Gastrocnemius medialis (tissue), 4 donors: Measurements from ENCODE around the gene ASAP2. TPM values are rescaled to one million over a fixed set of nuclear protein-coding genes. Genes with fewer than 3 reads are reported as not detected.
A peak's percentile ranks its signal among the peaks of the same experiment; 100 is the strongest.

Experiments used
- ATAC-seq, 2 donors: fragments of 150-250 bp; one replicate each; pipeline ENCODE4 v1.9.1; 2016
- DNase-seq, 2 donors: peaks; one replicate each; pipeline ENCODE4 v3.0.0-alpha.2; 2019
- H3K27ac ChIP-seq, 4 donors: fragments of 200-600 bp; sonication (generic); 1 replicate in 1 of 4; 2 replicates in 3 of 4; pipeline ENCODE4 v1.5.1; 2016 to 2018; ENCODE audit warnings: mild to moderate bottlenecking in 2 of 4, moderate library complexity in 1 of 4
- H3K27me3 ChIP-seq, 3 donors: fragments of 200-600 bp; sonication (generic) in 2 of 3; 1 replicate in 1 of 3; 2 replicates in 2 of 3; pipeline versions ENCODE4 v1.5.1 to v1.6.0; 2016 to 2019; ENCODE audit warnings: mild to moderate bottlenecking in 1 of 3, moderate library complexity in 1 of 3
- H3K36me3 ChIP-seq, 2 donors: fragments of 200-600 bp; sonication (generic) in 1 of 2; one replicate each; pipeline ENCODE4 v1.5.1; 2017 to 2018
- H3K4me1 ChIP-seq, 2 donors: fragments of 200-600 bp; sonication (generic) in 1 of 2; one replicate each; pipeline ENCODE4 v1.5.1; 2016 to 2017; ENCODE audit warnings: mild to moderate bottlenecking in 2 of 2
- H3K4me3 ChIP-seq, 4 donors: fragments of 200-600 bp; sonication (generic) in 3 of 4; 1 replicate in 1 of 4; 2 replicates in 3 of 4; pipeline ENCODE4 v1.5.1; 2016 to 2019; ENCODE audit warnings: mild to moderate bottlenecking in 2 of 4
- H3K9me3 ChIP-seq, 3 donors: fragments of 200-600 bp; sonication (generic) in 2 of 3; 1 replicate in 1 of 3; 2 replicates in 2 of 3; pipeline ENCODE4 v1.5.1; 2016 to 2019
- POLR2A ChIP-seq, 2 donors: fragments of 450-650 bp; IDR thresholded peaks; one replicate each; pipeline ENCODE4 v1.6.1; 2017; ENCODE audit warnings: antibody characterized with exemption in 2 of 2, mild to moderate bottlenecking in 2 of 2, moderate library complexity in 2 of 2
- in situ Hi-C, 4 donors: fragments of 200-750 bp; cut with MboI; loops; one replicate each; pipeline versions ENCODE4 v1.15.0 to v1.8.0; 2017; ENCODE audit warnings: low sequenced_read_pairs in 4 of 4
- intact Hi-C: fragments of 100-400 bp; cut with DNase I; formaldehyde crosslinking; loops from one replicate; pipeline ENCODE4 v1.15.1; 2023; ENCODE audit warnings: low total_unique reads
- total RNA-seq, 4 donors: library from RNA; depleted of rRNA; stranded (reverse); fragments of >200 nt; gene quantifications; one replicate each; pipeline versions ENCODE4 v1.1.0 to v1.2.3, GENCODE V29; 2016
- TF ChIP-seq, protein P1 (sequence below), 5 experiments: fragments of 450-650 bp in 3 of 5; fragments of 200-600 bp in 2 of 5; sonication (generic) in 2 of 5; IDR thresholded peaks in 4 of 5; conservative IDR thresholded peaks in 1 of 5; 1 replicate in 4 of 5; 2 replicates in 1 of 5; pipeline ENCODE4 v1.5.1; 2016 to 2019; ENCODE audit warnings: antibody characterized with exemption in 5 of 5, mild to moderate bottlenecking in 3 of 5, moderate library complexity in 3 of 5

ASAP2 gene
- total RNA-seq, 4 donors from 2014 or later = 1.9 to 4.0 (median 3.4) TPM

DNA sequence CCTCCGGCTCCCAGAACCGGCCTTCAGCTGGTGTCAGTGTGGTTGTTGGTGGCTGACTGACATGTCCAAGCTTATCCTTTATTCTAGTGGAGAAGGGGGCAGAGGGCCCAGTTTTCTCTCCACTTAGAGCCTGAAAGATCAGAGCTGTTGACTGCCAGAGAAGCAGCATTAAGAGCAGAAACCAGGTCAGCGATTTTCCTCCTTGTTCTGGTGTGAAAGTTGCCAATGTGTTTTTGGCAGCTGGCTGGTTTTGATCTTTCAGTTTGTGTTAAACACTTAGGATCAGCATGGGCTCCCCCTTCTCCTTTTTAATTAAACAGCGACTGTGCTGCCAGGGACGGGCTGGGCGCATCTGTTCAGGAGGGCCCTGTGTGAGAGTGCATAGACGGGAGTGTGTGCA is 100.9 kb downstream of the ASAP2 start:
- H3K36me3 ChIP-seq = no peaks in the 10 kb centered on the region
- intact Hi-C loops = loop anchor here (5.0 kb wide), 1 partner anchor 870 kb away; no protein-coding TSS in a partner anchor
- no peak for ATAC-seq
- peak overlapping the region in 1 of 4 donors; percentile 33 for H3K27ac ChIP-seq
- H3K4me3 ChIP-seq = no peak overlapping the region
- TF ChIP-seq, protein P1, sequence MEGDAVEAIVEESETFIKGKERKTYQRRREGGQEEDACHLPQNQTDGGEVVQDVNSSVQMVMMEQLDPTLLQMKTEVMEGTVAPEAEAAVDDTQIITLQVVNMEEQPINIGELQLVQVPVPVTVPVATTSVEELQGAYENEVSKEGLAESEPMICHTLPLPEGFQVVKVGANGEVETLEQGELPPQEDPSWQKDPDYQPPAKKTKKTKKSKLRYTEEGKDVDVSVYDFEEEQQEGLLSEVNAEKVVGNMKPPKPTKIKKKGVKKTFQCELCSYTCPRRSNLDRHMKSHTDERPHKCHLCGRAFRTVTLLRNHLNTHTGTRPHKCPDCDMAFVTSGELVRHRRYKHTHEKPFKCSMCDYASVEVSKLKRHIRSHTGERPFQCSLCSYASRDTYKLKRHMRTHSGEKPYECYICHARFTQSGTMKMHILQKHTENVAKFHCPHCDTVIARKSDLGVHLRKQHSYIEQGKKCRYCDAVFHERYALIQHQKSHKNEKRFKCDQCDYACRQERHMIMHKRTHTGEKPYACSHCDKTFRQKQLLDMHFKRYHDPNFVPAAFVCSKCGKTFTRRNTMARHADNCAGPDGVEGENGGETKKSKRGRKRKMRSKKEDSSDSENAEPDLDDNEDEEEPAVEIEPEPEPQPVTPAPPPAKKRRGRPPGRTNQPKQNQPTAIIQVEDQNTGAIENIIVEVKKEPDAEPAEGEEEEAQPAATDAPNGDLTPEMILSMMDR (IDR thresholded peaks at IDR 0.05 in 4 of 5, conservative IDR thresholded peaks at IDR 0.05 in 1 of 5) = no peak
- no peak for TF ChIP-seq POLR2A (IDR thresholded peaks at IDR 0.05)
- no peaks in the 10 kb centered on the region for H3K9me3 ChIP-seq
- in situ Hi-C loops = no loop called here
- H3K27me3 ChIP-seq = no peaks in the 10 kb centered on the region
- H3K4me1 ChIP-seq = peaks cover 40 to 45% of the 10 kb centered on the region in 2 donors
- no peak for DNase-seq

DNA sequence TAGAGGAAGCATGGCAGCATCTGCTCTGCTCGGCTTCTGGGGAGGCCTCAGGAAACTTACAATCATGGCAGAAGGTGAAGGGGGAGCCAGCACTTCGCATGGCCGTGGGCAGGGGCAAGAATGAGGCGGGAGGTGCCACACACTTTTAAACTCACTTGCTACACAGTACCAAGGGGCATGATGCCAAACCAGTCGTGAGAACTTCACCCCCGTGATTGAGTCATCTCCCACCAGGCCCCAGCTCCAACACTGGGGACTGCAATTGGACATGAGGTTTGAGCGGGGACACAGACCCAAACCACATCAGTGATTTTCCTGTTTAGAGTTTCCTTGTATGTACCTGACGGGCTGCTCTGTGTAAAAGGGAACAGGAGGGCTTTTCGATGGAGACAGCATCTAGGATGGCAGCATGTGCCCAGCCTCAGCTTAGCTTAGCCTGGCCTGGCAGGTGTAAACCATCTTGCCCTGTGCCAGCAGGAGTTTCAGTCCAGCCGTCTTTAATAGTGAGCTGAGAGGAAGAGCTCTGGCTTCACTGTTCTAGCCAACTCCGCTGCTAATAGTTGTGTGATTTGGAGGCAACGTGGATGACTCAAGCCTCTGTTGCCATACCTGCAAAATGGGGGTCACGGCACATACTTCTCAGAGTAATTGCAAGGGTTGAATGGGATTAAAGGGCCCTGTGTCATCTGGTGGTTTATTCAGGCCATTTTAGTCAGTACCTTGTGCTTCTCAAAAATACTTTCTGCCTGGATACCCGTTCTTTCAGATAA is 101.8 kb downstream of the ASAP2 start:
- intact Hi-C loops (loop anchor here (5.0 kb wide), 1 partner anchor 871 kb away; no protein-coding TSS in a partner anchor), in situ Hi-C loops (no loop called here)
- Histone ChIP-seq H3K27me3 (no peaks in the 10 kb centered on the region), H3K4me1 (peaks cover 40 to 45% of the 10 kb centered on the region in 2 donors), H3K9me3 (no peaks in the 10 kb centered on the region), H3K27ac (peak overlapping the region in 2 of 4 donors; percentile 15 to 16), H3K4me3 (no peak overlapping the region), H3K36me3 (no peaks in the 10 kb centered on the region)
- DNase-seq (no peak), ATAC-seq (no peak)
- TF ChIP-seq, protein P1 (IDR thresholded peaks at IDR 0.05 in 4 of 5, conservative IDR thresholded peaks at IDR 0.05 in 1 of 5) = no peak
- TF ChIP-seq POLR2A (IDR thresholded peaks at IDR 0.05) = no peak

GRCh38 chr2:9309147-9309546 is 102.5 kb downstream of the ASAP2 start:
- DNase-seq (no peak), ATAC-seq (no peak)
- H3K9me3 ChIP-seq = no peaks in the 10 kb centered on the region
- intact Hi-C loops = loop anchor here (5.0 kb wide), 1 partner anchor 872 kb away; no protein-coding TSS in a partner anchor
- no peak overlapping the region for H3K4me3 ChIP-seq
- in situ Hi-C loops = no loop called here
- no peaks in the 10 kb centered on the region for H3K36me3 ChIP-seq
- H3K27me3 ChIP-seq = no peaks in the 10 kb centered on the region
- H3K27ac ChIP-seq = peak overlapping the region in 3 of 4 donors; percentile 81 to 83 (median 82)
- H3K4me1 ChIP-seq = peaks cover 35 to 38% of the 10 kb centered on the region in 2 donors
- TF ChIP-seq POLR2A (IDR thresholded peaks at IDR 0.05) = no peak
- TF ChIP-seq, protein P1 (IDR thresholded peaks at IDR 0.05 in 4 of 5, conservative IDR thresholded peaks at IDR 0.05 in 1 of 5) = no peak

DNA sequence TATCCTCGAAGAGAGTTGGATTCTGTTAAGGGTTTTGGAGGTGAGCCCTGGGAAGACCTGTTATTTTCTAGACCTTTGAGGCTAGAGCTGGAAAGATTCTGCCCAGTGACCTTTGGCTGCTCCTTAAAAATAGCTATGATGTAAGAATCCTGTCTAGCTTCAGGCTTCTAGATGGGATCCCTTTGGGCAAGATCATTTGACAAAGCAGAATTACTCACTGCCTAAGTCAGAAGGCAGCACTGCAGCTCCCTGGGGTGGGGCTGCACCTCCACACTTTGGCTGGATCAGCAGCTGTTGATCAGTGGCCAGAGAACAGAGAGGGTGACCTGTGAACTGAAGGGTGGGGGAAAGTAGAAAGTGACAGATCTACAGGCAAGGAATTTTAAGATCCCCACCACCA is 103.8 kb downstream of the ASAP2 start:
- intact Hi-C loops = loop anchor here (2.0 kb wide), 2 partner anchors 28 to 104 kb away; partner anchors contain the start of gene ASAP2
- H3K4me1 ChIP-seq = peaks cover 32 to 35% of the 10 kb centered on the region in 2 donors

More for the DNA sequence above, 103.8 kb downstream of the ASAP2 start:
- Histone ChIP-seq H3K27ac (peak overlapping the region; percentile 79 to 83 (median 82)), H3K4me3 (no peak overlapping the region), H3K36me3 (no peaks in the 10 kb centered on the region), H3K27me3 (no peaks in the 10 kb centered on the region), H3K9me3 (no peaks in the 10 kb centered on the region)
- TF ChIP-seq, protein P1 (IDR thresholded peaks at IDR 0.05 in 4 of 5, conservative IDR thresholded peaks at IDR 0.05 in 1 of 5) = no peak
- peak in 1 of 2 donors; percentile 16 for TF ChIP-seq POLR2A (IDR thresholded peaks at IDR 0.05)
- ATAC-seq = peak; percentile 89 to 90
- in situ Hi-C loops = no loop called here
- DNase-seq = peak; percentile 43 to 76
